ENCODE measurements around the gene SLC6A18.

The SLC6A18 gene

GRCh38 chr5:1210832-1211251, 14.3 kb upstream of the SLC6A18 start:
- no peaks in the 10 kb centered on the region for H3K9me2 ChIP-seq (replicated peaks; ENCODE audit: insufficient read depth, low read length)
- H3K27ac ChIP-seq (ENCODE audit: low read length), result no peak overlapping the region
- no peaks in the 10 kb centered on the region for H3K36me3 ChIP-seq (replicated peaks; ENCODE audit: insufficient read depth, low read length)
- peaks cover 11% of the 10 kb centered on the region for H3K4me1 ChIP-seq (ENCODE audit: low read length)
- no peak overlapping the region for H3K4me2 ChIP-seq (ENCODE audit: low read depth, low read length)
- TF ChIP-seq CTCF (IDR thresholded peaks at IDR 0.05; ENCODE audit: low read length) (no peak), EZH2phosphoT487 (IDR thresholded peaks at IDR 0.05; ENCODE audit: low read length) (no peak), EZH2 (optimal IDR thresholded peaks at IDR 0.05; ENCODE audit: low read depth, low read length) (no peak)
- H3K9ac ChIP-seq (ENCODE audit: low read length), result no peak overlapping the region
- no peaks in the 10 kb centered on the region for H4K20me1 ChIP-seq (ENCODE audit: insufficient read depth, low read length)
- no peaks in the 10 kb centered on the region; the same call in 1 of the 2 replicates for H3K27me3 ChIP-seq (replicated peaks; ENCODE audit: insufficient read depth, low read length)
- no peak overlapping the region for H2AFZ ChIP-seq (ENCODE audit: low read length)
- H3F3A ChIP-seq (ENCODE audit: insufficient read depth, low read length), result no peaks in the 10 kb centered on the region
- no peaks in the 10 kb centered on the region for H3K9me3 ChIP-seq (replicated peaks; ENCODE audit: insufficient read depth, low read length)
- no peak for DNase-seq
- no peaks in the 10 kb centered on the region for H3K79me2 ChIP-seq (ENCODE audit: low read length)
- no peak overlapping the region for H3K4me3 ChIP-seq (ENCODE audit: low read length)

GRCh38 chr5:1211701-1212100, 13.5 kb upstream of the SLC6A18 start:
- Histone ChIP-seq H3K36me3 (replicated peaks; ENCODE audit: insufficient read depth, low read length) (no peaks in the 10 kb centered on the region), H3K4me1 (ENCODE audit: low read length) (peaks cover 11% of the 10 kb centered on the region), H3K79me2 (ENCODE audit: low read length) (no peaks in the 10 kb centered on the region), H3K9ac (ENCODE audit: low read length) (no peak overlapping the region), H3K27me3 (replicated peaks; ENCODE audit: insufficient read depth, low read length) (no peaks in the 10 kb centered on the region; the same call in 1 of the 2 replicates), H3K27ac (ENCODE audit: low read length) (no peak overlapping the region), H2AFZ (ENCODE audit: low read length) (no peak overlapping the region), H3F3A (ENCODE audit: insufficient read depth, low read length) (no peaks in the 10 kb centered on the region), H4K20me1 (ENCODE audit: insufficient read depth, low read length) (no peaks in the 10 kb centered on the region), H3K9me3 (replicated peaks; ENCODE audit: insufficient read depth, low read length) (no peaks in the 10 kb centered on the region), H3K9me2 (replicated peaks; ENCODE audit: insufficient read depth, low read length) (no peaks in the 10 kb centered on the region), H3K4me3 (ENCODE audit: low read length) (no peak overlapping the region), H3K4me2 (ENCODE audit: low read depth, low read length) (no peak overlapping the region)
- TF ChIP-seq EZH2 (optimal IDR thresholded peaks at IDR 0.05; ENCODE audit: low read depth, low read length) (no peak), EZH2phosphoT487 (IDR thresholded peaks at IDR 0.05; ENCODE audit: low read length) (no peak), CTCF (IDR thresholded peaks at IDR 0.05; ENCODE audit: low read length) (no peak)
- no peak for DNase-seq

- Histone ChIP-seq H3K27me3 (replicated peaks; ENCODE audit: insufficient read depth, low read length) (no peaks in the 10 kb centered on the region; the same call in 1 of the 2 replicates), H3K36me3 (replicated peaks; ENCODE audit: insufficient read depth, low read length) (no peaks in the 10 kb centered on the region), H3K79me2 (ENCODE audit: low read length) (no peaks in the 10 kb centered on the region), H3K4me3 (ENCODE audit: low read length) (no peak overlapping the region), H3K9ac (ENCODE audit: low read length) (no peak overlapping the region), H3K9me2 (replicated peaks; ENCODE audit: insufficient read depth, low read length) (no peaks in the 10 kb centered on the region), H2AFZ (ENCODE audit: low read length) (no peak overlapping the region), H3F3A (ENCODE audit: insufficient read depth, low read length) (no peaks in the 10 kb centered on the region), H3K9me3 (replicated peaks; ENCODE audit: insufficient read depth, low read length) (no peaks in the 10 kb centered on the region), H3K27ac (ENCODE audit: low read length) (no peak overlapping the region), H3K4me1 (ENCODE audit: low read length) (peaks cover 11% of the 10 kb centered on the region), H4K20me1 (ENCODE audit: insufficient read depth, low read length) (no peaks in the 10 kb centered on the region), H3K4me2 (ENCODE audit: low read depth, low read length) (no peak overlapping the region)
- no peak for DNase-seq
- TF ChIP-seq CTCF (IDR thresholded peaks at IDR 0.05; ENCODE audit: low read length), result no peak
- TF ChIP-seq EZH2 (optimal IDR thresholded peaks at IDR 0.05; ENCODE audit: low read depth, low read length), result no peak
- TF ChIP-seq EZH2phosphoT487 (IDR thresholded peaks at IDR 0.05; ENCODE audit: low read length), result no peak
Observed at GRCh38 chr5:1212271-1212670, 12.9 kb upstream of the SLC6A18 start.
